GM18858 (cell line): ENCODE results near the gene CTNNA2.

Source experiments
- ATAC-seq: cut with Tn5 transposase; IDR thresholded peaks from one replicate; pipeline ENCODE4 v1.9.1; 2021; ENCODE audit not compliant: unreplicated experiment

CTNNA2 gene

DNA sequence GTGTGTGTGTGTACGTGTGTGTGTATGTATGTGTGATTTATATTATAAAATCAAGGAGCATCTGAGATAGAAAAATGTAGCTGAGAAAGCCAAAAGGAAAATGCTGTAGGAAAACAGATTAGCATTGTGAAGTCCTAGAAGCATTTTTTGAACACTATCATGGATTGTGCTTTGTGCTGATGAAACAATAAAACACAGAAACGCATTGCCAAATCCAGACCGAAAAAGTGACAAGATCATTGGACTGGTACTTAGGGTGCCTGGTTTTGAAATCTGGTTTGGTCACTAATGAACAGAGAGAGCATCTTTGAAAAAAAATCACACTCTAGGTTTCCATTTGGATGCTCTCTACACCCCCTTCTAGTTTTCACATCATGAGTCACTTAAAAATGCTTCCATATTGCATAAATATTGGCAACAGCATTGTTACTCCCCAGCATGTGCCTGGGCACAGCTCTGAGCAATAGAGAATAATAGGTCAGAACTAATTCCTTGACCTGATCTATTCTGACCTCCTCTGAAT, 1006.3 kb downstream of the CTNNA2 start:
- ATAC-seq: no peak

DNA sequence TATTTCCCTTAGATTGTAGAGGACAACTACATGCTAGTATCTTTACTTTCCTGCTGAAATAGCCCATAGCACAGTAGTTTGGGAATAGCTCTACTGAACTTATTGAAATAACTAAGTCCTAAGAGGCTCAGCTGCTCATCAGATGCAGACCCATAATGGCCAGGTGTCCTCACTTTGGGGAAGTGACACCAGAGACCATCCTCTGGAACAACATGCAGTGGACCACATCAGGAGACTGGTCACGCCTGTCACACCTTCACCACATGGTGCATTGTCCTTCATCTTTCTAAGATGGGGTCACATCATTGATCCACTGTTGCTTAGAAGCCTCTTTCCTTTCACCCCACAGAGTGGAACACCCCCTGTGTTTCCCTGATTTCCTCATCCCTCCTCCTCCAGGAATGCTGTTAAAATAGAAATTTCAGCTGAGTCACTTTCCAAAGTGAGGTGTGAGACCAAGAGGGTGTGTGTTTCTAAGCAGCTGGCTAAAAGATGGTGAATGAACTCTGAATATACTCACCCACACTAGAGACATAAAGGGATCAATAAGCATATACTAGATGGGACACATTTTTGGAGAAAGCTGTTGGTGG, 1006.9 kb downstream of the CTNNA2 start:
- no peak for ATAC-seq

DNA sequence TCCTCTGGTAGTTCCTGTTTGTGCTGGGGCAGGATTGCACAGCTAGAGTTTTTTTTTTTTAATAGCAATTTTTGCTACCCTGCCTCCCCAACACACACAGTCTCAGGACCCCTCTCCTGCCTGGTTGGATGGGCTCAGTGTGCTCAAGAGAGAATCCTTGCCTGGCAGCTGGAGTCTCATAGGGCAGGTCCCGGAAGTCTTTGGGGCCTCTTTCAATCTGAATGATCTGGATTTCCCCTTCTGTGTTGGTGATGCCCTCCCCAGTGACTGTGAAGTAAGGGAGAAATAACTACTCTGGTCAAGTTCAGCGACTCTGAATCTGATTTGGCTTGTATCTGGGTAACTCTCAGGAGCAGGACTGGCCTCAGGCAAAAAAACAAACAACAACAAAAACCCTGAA, 1012.3 kb downstream of the CTNNA2 start:
- peak; percentile 56 for ATAC-seq

DNA sequence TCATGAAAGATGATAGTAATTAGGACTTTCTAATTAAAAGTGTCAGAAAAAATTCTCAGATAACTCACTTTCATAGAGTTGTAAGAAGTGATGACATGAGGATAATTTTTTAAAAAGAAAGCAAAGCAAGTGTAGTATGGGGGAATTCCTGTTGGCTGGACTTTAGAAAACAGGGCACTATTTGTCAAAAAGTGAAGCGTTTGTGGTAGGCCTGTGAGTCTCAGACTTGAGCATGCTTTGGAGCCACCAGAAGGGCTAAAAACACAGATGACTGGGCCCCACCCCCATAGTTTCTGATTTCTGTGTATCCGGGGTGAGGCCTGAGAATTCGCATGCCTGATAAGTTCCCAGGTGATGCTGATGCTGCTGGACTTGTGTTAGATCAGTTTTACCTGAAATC, 1014.3 kb downstream of the CTNNA2 start:
- no peak for ATAC-seq

DNA sequence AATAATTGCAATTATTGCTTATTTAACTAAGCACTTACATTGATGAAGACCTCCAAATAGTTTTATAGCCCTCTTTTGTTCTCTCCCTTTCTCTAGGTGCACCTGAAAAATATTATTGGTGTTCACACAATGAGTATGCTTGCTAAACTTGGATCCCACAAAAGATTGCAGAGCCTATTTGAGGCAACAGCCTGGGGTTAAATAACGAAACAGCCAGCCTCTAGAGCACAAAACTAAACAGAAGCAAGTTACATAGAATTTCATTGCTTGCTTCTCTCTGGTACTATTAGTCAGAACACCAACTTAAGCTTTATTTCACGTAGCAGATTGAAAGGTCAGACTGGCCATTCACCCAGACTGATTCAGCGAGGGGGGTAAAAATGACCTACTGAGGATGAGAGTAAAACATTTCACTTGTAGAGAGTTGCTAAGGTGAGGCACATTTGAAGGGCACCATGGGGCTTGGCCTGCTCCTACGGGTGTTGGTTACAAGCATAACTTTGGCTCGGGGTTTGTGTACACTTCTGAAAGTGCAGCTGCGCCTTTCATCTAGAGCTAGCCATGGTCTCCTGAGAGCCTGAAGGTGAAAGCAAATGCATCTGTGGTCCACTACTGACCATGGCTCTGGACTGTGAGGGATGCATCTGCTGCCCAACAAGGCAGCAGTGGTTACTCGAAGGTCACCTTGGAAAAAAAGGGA, 1016.8 kb downstream of the CTNNA2 start:
- ATAC-seq: no peak

DNA sequence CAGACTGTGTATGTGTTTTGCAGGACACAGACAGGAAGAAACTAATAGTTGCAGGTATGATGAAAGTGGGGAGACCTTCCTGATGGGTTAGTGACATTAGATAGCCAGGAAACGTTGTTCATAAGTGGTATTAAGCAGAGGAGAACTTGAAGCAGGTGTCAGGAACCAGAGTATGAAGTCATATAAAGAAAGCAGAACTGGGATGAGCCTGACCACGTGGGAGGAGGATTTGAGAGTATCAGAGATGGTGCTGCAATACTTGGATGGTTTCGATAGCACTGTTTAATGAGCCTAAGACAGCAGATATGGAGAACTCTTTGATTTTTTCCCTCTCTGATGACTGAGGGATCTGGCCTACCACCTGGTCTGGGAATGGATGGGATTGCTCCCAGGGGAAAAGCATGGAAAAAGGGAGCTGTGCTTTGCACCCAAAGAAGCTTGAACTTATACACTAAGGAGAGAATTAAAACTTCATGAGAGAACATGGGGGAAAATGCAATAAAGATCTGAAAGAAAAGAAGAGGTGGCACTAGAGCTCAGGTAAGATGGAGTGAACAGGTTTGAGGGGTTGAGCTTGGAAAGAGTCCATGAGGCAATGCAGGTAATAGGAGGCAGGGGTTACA, 1017.7 kb downstream of the CTNNA2 start:
- peak; percentile 83 for ATAC-seq

DNA sequence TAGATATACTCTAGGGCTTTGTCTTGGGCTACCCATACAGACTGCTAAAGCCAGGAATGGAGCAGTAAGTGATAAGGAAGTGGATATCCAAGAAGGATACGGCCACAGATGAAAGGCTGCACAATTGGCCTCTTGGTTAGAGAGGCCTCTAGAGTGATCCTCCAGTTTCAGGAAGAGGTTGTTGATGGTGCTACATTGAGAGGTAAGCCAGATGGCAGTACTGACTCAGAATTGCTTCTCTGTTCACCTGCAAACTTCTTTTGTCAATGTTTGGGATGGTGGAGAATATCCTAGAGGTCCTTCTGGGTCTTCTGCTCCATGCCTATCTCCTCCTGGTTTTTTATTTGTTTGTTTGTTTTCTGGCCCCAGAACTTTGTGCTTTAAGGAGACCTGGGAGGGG, 1018.5 kb downstream of the CTNNA2 start:
- ATAC-seq: no peak

DNA sequence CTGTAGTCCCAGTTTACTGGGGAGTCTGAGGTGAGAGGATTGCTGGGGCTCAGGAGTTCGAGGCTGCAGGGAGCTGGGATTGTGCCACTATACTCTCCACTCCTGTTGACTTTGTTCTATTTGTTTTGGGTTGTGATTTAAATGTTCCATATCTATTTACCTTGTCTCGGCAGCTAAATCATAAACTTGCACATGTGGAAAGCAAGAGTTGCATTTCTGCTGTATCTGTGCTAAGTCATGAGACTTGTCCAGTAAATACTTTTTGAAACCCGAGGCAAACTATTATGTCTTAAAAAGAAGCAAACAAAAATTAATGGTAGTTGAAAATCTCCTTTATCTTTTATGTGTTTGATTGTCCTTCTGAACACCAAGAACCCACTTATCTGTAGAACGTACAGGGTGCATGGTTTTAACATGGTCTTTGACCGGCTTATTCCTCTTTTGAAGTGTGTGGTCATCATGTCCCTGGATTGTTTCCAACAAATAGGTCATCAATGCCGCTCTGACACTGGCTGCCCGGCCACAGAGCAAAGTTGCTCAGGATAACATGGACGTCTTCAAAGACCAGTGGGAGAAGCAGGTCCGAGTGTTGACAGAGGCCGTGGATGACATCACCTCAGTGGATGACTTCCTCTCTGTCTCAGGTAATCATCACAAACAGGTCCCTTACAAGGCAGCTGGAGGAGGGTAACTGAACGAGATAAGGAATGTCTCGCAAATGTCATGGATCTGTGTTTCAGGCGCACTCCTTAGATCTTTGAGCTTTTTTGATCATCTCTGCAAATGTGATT, 1032.8 kb downstream of the CTNNA2 start:
- no peak for ATAC-seq

DNA sequence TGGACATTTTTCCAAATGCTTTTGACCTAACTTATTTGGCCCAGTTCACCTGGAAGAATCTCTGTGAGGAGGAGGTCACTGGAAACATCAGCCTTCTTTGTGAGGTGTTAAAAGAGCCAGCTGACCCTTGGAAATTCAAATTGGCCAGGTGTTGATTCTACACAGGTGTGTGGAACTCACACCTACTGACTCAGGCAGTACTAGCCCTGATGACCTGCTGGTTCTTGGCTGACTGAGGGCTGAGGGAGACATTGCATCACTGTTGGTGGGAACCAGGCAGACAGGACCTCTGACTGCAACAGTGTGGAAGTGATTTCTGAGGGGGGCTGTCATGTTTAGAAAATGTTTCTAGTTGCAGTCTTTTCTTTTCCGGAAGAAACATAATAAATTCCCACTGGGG, 1033.9 kb downstream of the CTNNA2 start:
- no peak for ATAC-seq

DNA sequence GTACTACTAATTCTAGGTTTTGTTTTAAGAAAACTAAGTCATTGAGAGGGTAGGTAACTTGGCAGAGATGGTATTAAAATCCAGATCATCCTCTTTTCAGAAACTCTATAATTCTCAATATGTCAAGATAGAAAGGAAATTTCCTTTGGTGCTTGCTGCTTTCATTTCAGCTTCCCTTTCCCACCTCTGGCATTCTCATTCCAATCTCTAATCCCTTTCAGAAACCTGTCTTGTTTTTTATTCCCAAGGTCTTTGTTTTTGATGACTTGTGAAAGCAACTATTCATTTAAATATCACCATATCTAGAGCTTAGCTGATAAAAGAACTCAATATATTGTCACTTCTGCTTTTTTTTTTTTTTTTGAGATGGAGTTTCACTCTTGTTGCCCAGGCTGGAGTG, 1034.5 kb downstream of the CTNNA2 start:
- ATAC-seq: no peak

DNA sequence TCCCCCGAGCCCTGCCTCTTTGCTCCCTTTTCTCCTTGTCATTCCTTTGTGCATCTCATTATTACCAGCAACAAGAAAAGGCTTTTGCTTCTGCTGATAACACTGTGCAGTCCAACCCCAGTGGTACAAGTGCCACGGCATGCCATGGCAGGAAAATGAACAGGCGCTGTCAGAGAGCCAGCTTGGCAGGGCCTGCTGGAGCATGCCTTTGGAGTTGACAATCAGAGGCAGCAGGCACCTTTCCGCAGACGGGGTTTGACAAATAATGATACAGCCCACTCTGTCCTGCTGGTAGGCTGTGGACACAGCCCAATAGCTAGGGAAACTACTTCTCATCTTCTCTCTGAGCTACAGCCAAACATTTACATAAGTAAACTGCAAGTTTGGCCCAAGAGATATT, 1035.6 kb downstream of the CTNNA2 start:
- ATAC-seq: no peak

DNA sequence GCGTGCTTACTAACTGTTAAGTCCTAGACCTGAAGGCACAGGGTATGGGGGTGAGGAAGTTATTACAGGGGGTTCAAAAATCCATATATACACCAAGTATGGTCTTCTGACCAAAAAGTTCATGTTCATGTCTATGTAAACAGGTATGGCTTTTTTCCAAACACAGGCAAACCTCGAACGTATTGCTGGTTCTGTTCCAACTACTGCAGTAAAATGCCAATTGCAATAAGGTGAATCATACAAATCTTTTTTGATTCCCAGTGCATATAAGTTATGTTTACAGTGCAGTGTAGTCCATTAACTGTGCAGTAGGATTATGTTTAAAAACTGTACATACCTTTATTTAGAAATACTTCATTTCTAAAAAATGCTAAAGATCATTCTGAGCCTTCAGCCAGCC, 1037.0 kb downstream of the CTNNA2 start:
- ATAC-seq: no peak

DNA sequence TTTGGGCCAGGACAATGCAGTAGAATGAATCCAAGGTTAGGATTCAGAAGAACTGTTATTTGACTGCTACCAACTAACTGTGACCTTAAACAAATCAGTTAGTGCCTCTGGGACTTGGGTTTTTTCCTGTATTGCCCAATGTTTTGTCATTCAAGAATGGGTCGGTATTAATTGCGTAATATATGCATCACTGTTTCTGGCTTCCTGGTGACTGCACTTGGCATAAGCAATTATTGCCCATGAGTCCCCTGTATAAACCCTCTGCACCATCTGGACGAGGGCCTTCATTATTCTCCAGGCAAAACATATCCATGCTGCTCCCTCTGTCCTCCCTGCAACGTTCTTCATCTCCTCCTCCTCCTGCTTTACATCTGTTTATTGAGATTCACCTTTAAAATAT, 1047.5 kb downstream of the CTNNA2 start:
- no peak for ATAC-seq

DNA sequence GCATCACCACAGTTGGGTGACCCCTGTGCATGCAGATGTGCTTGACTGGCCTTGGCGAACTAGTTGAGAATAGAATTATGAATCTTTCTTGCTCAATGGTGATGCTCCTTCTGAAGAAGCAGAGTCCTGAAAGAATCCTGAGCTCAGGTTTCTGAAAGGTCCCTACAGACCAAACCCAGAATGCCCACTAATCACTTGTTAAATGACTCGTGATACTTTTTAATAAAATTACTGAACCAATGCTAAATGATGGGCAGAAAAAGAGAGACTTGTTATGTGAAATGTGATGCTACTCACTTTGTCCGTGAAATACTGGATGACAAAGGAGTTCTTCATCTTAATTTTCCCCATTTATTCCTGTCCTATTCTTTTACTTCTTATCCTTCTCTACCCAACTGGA, 1055.2 kb downstream of the CTNNA2 start:
- no peak for ATAC-seq

DNA sequence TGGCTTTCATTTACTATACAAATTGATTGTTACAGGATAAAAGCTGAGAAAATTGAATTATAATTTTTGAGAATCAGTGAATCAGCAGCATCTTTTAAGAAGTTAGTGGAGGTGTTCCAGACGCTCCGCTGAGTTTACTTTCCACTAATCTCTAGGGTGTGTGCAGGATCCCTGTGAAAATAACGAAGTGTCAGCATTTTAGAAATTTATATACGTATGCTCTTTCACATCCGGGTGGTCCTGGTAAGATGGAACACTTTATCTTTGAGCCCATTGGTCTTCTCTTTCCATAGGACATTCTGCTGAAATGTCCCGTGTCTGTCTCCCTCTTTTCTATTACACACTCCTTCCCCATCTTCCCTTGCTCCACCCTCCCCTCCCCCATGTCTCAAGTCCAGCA, 1060.3 kb downstream of the CTNNA2 start:
- no peak for ATAC-seq

DNA sequence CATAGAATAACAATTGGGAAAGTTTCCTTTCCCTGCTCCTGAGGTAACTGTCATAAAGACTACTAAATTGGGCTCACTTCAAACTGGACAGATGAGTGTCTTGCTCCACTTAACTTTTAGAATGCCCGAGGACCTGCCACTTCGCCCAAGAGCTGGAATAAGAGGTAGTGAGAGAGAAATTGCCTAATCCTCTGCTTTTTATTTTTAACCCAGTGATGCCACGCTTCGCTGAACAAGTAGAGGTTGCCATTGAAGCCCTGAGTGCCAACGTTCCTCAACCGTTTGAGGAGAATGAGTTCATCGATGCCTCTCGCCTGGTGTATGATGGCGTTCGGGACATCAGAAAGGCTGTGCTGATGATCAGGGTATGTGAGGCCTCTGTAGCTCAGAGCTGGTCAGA, 1061.1 kb downstream of the CTNNA2 start:
- no peak for ATAC-seq

DNA sequence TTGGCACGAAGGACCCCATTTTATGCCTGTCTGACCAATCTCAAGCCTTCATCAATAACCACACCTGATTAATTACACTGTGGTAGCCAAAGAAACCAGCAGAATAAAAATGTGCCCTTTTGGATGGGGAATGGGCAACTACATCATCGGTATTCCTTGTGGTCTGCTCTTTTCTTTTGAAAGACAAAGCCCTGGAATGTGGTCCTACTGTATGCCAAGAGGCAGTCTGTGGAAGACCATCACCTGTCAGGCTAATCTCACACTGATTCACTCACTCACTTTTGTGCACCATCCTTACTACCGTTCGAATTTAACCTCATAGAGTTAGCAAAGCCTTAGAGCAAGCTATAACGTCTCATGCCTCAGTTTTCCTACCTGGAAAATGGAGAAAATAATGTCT, 1066.9 kb downstream of the CTNNA2 start:
- ATAC-seq: no peak

DNA sequence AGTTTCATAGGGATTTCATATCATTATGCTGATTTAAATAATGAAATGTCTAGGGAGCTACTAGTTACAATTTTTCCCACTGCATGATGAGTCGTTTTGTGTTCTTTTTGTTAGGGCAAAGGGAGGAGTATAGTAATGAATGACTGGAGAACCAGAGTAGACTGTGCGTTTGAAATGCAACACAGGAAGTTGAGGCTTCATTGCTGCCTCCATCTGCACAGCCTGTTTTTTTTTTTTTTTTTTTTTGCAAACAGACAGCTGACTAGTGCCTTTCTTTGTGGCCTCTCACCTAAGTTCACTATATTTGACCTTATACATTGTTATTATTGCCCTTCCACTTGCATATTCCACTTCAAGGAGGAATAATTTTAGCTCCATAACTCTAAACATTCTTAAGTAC, 1078.4 kb downstream of the CTNNA2 start:
- no peak for ATAC-seq

DNA sequence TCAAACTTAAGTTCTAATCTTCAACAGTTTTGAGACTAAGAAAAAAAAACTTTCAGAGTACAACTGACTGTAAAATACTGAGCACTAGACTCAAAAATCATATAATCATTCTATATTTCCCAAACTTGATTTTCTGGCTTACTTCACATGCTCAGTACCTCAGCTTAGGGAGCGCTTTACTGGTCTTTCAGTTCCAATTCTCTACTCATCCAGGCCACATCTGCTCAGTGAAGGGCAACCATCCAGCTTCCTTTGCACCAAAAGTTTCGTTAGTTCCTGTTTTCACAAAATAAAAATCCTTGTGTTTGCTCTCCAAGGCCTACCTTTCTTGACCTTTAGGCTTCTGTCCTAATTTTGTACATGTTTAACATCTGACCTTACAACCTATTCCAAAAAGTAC, 1079.3 kb downstream of the CTNNA2 start:
- ATAC-seq: no peak

DNA sequence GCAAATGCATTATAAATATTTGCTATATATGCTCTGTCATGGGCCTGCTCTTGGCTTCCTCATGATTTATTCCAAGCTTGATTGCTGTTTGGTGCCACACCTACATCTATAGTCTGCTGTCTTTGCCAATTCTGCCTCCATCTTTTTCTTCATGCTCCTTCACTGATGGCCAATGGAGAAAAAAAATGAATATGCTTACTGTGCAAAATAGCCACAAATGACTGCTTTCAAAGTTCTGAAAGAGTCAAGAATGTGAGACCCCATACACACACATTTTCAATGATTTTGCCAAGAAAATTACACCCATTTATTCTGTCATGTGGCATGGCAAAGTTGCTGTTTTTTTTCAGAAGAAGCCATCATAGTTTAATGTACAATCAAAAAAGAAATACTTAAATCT, 1097.3 kb downstream of the CTNNA2 start:
- ATAC-seq: no peak

DNA sequence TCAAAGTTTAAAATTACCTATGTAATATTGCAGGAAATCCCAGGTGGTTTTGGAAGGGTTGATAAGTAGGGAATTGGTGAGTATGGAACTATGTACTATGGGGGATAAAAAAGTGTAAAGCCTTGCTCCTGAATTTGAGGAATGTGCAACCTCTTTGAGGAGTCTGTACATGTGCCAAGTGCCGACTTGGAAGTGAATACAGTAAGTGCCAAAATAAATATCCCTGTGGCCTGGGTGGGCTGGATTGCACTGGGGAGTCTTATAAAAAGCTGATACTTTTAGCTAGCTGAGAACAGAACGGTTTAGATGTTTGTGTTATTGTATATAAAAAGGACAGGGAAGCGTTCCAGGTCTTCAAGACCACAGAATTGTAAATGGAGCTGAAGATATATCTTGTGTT, 1108.8 kb downstream of the CTNNA2 start:
- no peak for ATAC-seq

DNA sequence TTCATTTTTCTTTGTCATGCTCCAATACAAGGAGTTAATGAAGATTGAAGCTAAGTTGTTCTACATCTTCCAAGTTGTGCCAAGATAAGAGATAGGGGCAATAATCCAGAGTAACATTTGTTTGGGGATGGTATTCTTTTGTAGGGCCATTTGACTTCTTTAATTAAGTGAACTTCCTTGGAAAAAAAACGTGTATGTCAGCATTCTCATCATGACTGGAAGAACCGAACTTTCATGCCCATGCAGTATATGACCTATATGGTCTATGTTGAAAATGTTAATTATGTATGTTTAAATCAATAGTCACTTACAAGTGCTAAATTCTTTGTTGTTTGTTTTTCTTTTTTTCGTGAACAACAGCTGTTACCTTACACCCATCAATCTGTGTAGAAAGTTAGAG, 1111.2 kb downstream of the CTNNA2 start:
- ATAC-seq: no peak
